GM23338 (cell line): ENCODE data around the gene LAMC2. TPM values are rescaled to one million over a fixed set of nuclear protein-coding genes. Genes with fewer than 3 reads are reported as not detected.
A peak's percentile ranks its signal among the peaks of the same experiment; 100 is the strongest.

ENCODE experiments used
- ATAC-seq: fragments of 200-7000 bp; cut with Tn5 transposase; 3 replicates; pipeline ENCODE4 v1.9.1; 2020
- DNase-seq: peaks from one replicate; pipeline ENCODE4 v3.0.0-alpha.2; 2015; ENCODE audit warnings: low spot score
- H2AFZ ChIP-seq: fragments of 200-600 bp; sonication (generic); 2 replicates; pipeline ENCODE4 v1.8.0; 2016; ENCODE audit warnings: antibody characterized with exemption, mild to moderate bottlenecking, moderate library complexity
- H3F3A ChIP-seq: fragments of 200-600 bp; sonication (generic); replicated peaks from 2 replicates; pipeline ENCODE4 v1.8.0; 2017; ENCODE audit warnings: antibody characterized with exemption, mixed run types, low read depth
- H3K27ac ChIP-seq: fragments of 200-600 bp; sonication (generic); 2 replicates; pipeline ENCODE4 v1.6.1; 2016; ENCODE audit warnings: low read depth
- H3K27me3 ChIP-seq: fragments of 200-600 bp; sonication (generic); 2 replicates; pipeline ENCODE4 v1.8.0; 2016; ENCODE audit warnings: mild to moderate bottlenecking, mixed run types, moderate library complexity; ENCODE audit not compliant: insufficient read depth
- H3K36me3 ChIP-seq: fragments of 200-600 bp; sonication (generic); 2 replicates; pipeline ENCODE4 v1.8.0; 2016; ENCODE audit warnings: mild to moderate bottlenecking; ENCODE audit not compliant: insufficient read depth
- H3K4me1 ChIP-seq: fragments of 200-600 bp; sonication (generic); 2 replicates; pipeline ENCODE4 v1.8.0; 2016; ENCODE audit warnings: mild to moderate bottlenecking, moderate library complexity; ENCODE audit not compliant: insufficient read depth
- H3K4me2 ChIP-seq: fragments of 200-600 bp; sonication (generic); 2 replicates; pipeline ENCODE4 v1.7.1; 2017; ENCODE audit warnings: mixed run types
- H3K4me3 ChIP-seq: fragments of 200-600 bp; sonication (generic); 2 replicates; pipeline ENCODE4 v1.6.1; 2016; ENCODE audit warnings: mixed run types
- H3K79me2 ChIP-seq: fragments of 200-600 bp; sonication (generic); replicated peaks from 2 replicates; pipeline ENCODE4 v1.8.0; 2017; ENCODE audit warnings: mild to moderate bottlenecking; ENCODE audit not compliant: insufficient read depth
- H3K9me2 ChIP-seq: fragments of 200-600 bp; sonication (generic); 2 replicates; pipeline ENCODE4 v1.8.0; 2017; ENCODE audit not compliant: insufficient read depth
- H4K20me1 ChIP-seq: fragments of 200-600 bp; sonication (generic); replicated peaks from 2 replicates; pipeline ENCODE4 v1.8.0; 2017; ENCODE audit warnings: mild to moderate bottlenecking; ENCODE audit not compliant: insufficient read depth
- H3K27ac Mint-ChIP-seq: 2 replicates; pipeline ENCODE4 v1.8.0; 2020; ENCODE audit warnings: inconsistent platforms, mild to moderate bottlenecking, moderate library complexity, mixed read lengths
- H3K27me3 Mint-ChIP-seq: 3 replicates; pipeline ENCODE4 v1.8.0; 2022; ENCODE audit warnings: low read depth, mild to moderate bottlenecking, moderate library complexity, mixed read lengths, inconsistent platforms; ENCODE audit not compliant: insufficient read depth, poor library complexity
- H3K36me3 Mint-ChIP-seq: 3 replicates; pipeline ENCODE4 v1.8.0; 2021; ENCODE audit warnings: low read depth, mild to moderate bottlenecking, inconsistent platforms, moderate library complexity, mixed read lengths
- H3K4me1 Mint-ChIP-seq: 3 replicates; pipeline ENCODE4 v1.8.0; 2020; ENCODE audit warnings: mild to moderate bottlenecking, inconsistent platforms, mixed read lengths
- H3K4me3 Mint-ChIP-seq: 3 replicates; pipeline ENCODE4 v1.8.0; 2021; ENCODE audit warnings: moderate library complexity, mild to moderate bottlenecking, inconsistent platforms, mixed read lengths
- H3K9me3 Mint-ChIP-seq: 3 replicates; pipeline ENCODE4 v1.8.0; 2020; ENCODE audit warnings: moderate library complexity, mild to moderate bottlenecking, inconsistent platforms, mixed read lengths
- CREB1 ChIP-seq: fragments of 250-450 bp; sonication (Bioruptor Pico); IDR thresholded peaks from 2 replicates; pipeline ENCODE4 v1.5.0; 2020; ENCODE audit warnings: low read depth, mild to moderate bottlenecking, moderate library complexity
- CTCF ChIP-seq, 2 experiments: fragments of 200-600 bp in 1 of 2; sonication (generic) in 1 of 2; conservative IDR thresholded peaks; 2 replicates each; pipeline versions ENCODE4 v1.5.1 to v1.6.1; 2016 to 2017; ENCODE audit warnings: antibody characterized with exemption in 2 of 2, low read depth in 2 of 2, mild to moderate bottlenecking in 2 of 2, moderate library complexity in 1 of 2
- ETS1 ChIP-seq: IDR thresholded peaks from 2 replicates; pipeline ENCODE4 v1.6.1; 2016; ENCODE audit warnings: antibody characterized with exemption
- EZH2 ChIP-seq: fragments of 200-600 bp; sonication (generic); IDR thresholded peaks from one replicate; pipeline ENCODE4 v1.8.0; 2017; ENCODE audit warnings: antibody characterized with exemption, mild to moderate bottlenecking, low read depth; ENCODE audit not compliant: unreplicated experiment
- EZH2phosphoT487 ChIP-seq: fragments of 200-600 bp; sonication (generic); IDR thresholded peaks from one replicate; pipeline ENCODE4 v1.8.1; 2018; ENCODE audit warnings: antibody characterized with exemption; ENCODE audit not compliant: unreplicated experiment
- JUNB ChIP-seq: IDR thresholded peaks from one replicate; pipeline ENCODE4 v1.6.1; 2016; ENCODE audit warnings: antibody characterized with exemption; ENCODE audit not compliant: unreplicated experiment
- NANOG ChIP-seq: IDR thresholded peaks from 2 replicates; pipeline ENCODE4 v1.6.1; 2016; ENCODE audit warnings: antibody characterized with exemption, borderline replicate concordance
- POLR2AphosphoS5 ChIP-seq: IDR thresholded peaks from 2 replicates; pipeline ENCODE4 v1.6.1; 2016; ENCODE audit warnings: antibody characterized with exemption, low read depth
- STAT1 ChIP-seq: IDR thresholded peaks from one replicate; pipeline ENCODE4 v1.6.1; 2016; ENCODE audit warnings: antibody characterized with exemption; ENCODE audit not compliant: unreplicated experiment
- ZNF114 ChIP-seq: fragments of 250-450 bp; sonication (Bioruptor Pico); IDR thresholded peaks from 2 replicates; pipeline ENCODE4 v1.5.0; 2020; ENCODE audit warnings: mild to moderate bottlenecking, moderate library complexity
- ZNF331 ChIP-seq: fragments of 250-450 bp; sonication (Bioruptor Pico); IDR thresholded peaks from 2 replicates; pipeline ENCODE4 v1.5.0; 2020; ENCODE audit warnings: low read depth, mild to moderate bottlenecking, moderate library complexity
- polyA plus RNA-seq: library from polyadenylated mRNA; unstranded; fragments of >200 nt; fragmentation: Nextera tagmentation; extraction: Ambion mirVana; gene quantifications from 2 replicates; pipeline ENCODE4 v1.2.1, GENCODE V29; 2016
- total RNA-seq: library from RNA; depleted of rRNA; stranded (reverse); fragments of >200 nt; shearing (Covaris generic); gene quantifications from 2 replicates; pipeline ENCODE4 v1.2.3, GENCODE V29; 2014
- TF ChIP-seq, protein P1 (sequence below): IDR thresholded peaks from one replicate; pipeline ENCODE4 v1.6.1; 2018; ENCODE audit warnings: antibody characterized with exemption; ENCODE audit not compliant: unreplicated experiment

The LAMC2 gene
- total and polyA plus RNA-seq, 2 experiments from 2014 or later: 4.3 to 19.5 TPM

DNA sequence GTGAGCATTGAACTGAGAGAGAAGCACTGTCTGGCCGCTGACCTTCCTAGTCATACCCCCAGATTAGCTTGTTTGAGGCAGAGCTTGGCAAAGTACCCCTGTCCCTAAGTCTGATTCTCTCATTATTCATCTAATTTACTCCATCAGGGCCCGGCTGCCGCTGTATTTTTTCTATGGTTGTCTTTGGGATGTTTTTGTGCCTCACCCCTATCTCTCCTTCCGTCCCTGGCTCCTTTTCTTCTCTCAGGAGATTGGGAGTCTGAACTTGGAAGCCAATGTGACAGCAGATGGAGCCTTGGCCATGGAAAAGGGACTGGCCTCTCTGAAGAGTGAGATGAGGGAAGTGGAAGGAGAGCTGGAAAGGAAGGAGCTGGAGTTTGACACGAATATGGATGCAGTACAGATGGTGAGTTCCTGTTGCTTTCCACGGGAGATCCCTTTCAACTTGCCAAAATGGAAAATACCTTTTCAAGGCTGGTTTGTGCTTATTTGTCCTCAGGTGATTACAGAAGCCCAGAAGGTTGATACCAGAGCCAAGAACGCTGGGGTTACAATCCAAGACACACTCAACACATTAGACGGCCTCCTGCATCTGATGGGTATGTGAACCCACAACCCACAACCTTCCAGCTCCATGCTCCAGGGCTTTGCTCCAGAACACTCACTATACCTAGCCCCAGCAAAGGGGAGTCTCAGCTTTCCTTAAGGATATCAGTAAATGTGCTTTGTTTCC, 53.9 kb downstream of the LAMC2 start:
- H3K4me3 ChIP-seq: no peak overlapping the region
- no peaks in the 10 kb centered on the region for H3K9me2 ChIP-seq
- Mint-ChIP-seq H3K4me3 (no peak overlapping the region), H3K27me3 (peaks cover 6% of the 10 kb centered on the region), H3K9me3 (no peaks in the 10 kb centered on the region), H3K4me1 (peaks cover 17% of the 10 kb centered on the region), H3K36me3 (0 out of 3 replicates have a peak, but pooled peaks cover 6% of the 10 kb centered on the region), H3K27ac (no peak overlapping the region)
- no peaks in the 10 kb centered on the region for H3K79me2 ChIP-seq
- TF ChIP-seq EZH2phosphoT487 (no peak), ZNF331 (CRISPR knock-in tag) (no peak), CREB1 (CRISPR knock-in tag) (no peak), CTCF (conservative IDR thresholded peaks at IDR 0.05; ENCODE audit: low read depth in 2 of 2) (0 out of 4 replicates have a peak, but pooled peaks of 1 of the 2 experiments have one; percentile 3)
- H3K4me2 ChIP-seq: no peak overlapping the region
- no peaks in the 10 kb centered on the region for H4K20me1 ChIP-seq
- H3F3A ChIP-seq: no peaks in the 10 kb centered on the region; the same call in 1 of the 2 replicates
- H3K36me3 ChIP-seq: peaks cover 4% of the 10 kb centered on the region; the same call in 1 of the 2 replicates
- H3K27me3 ChIP-seq: no peaks in the 10 kb centered on the region
- ATAC-seq: no peak
- no peak overlapping the region for H3K27ac ChIP-seq
- peaks cover 9% of the 10 kb centered on the region for H3K4me1 ChIP-seq
- no peak for DNase-seq
- H2AFZ ChIP-seq: no peak overlapping the region

DNA sequence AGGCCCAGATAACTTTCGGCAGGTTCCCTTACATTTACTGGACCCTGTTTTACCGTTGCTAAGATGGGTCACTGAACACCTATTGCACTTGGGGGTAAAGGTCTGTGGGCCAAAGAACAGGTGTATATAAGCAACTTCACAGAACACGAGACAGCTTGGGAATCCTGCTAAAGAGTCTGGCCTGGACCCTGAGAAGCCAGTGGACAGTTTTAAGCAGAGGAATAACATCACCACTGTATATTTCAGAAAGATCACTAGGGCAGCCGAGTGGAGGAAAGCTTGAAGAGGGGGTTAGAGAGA, 54.4 kb downstream of the LAMC2 start:
- no peak overlapping the region for H3K4me2 ChIP-seq
- H4K20me1 ChIP-seq: no peaks in the 10 kb centered on the region
- H2AFZ ChIP-seq: no peak overlapping the region
- H3K27ac Mint-ChIP-seq: no peak overlapping the region
- no peaks in the 10 kb centered on the region for H3K27me3 ChIP-seq
- ATAC-seq (no peak), DNase-seq (no peak)
- H3K4me3 ChIP-seq: no peak overlapping the region
- peaks cover 12% of the 10 kb centered on the region for H3K4me1 Mint-ChIP-seq
- peaks cover 4% of the 10 kb centered on the region; the same call in 1 of the 2 replicates for H3K36me3 ChIP-seq
- H3K79me2 ChIP-seq: no peaks in the 10 kb centered on the region
- H3K4me3 Mint-ChIP-seq: no peak overlapping the region
- H3K27me3 Mint-ChIP-seq: peaks cover 4% of the 10 kb centered on the region
- peaks cover 5% of the 10 kb centered on the region for H3K4me1 ChIP-seq
- H3K36me3 Mint-ChIP-seq: 0 out of 3 replicates have a peak, but pooled peaks cover 6% of the 10 kb centered on the region
- no peaks in the 10 kb centered on the region for H3K9me2 ChIP-seq
- H3F3A ChIP-seq: no peaks in the 10 kb centered on the region; the same call in 1 of the 2 replicates
- no peak overlapping the region for H3K27ac ChIP-seq
- no peaks in the 10 kb centered on the region for H3K9me3 Mint-ChIP-seq
- TF ChIP-seq ETS1 (no peak), NANOG (no peak), CREB1 (CRISPR knock-in tag) (no peak), EZH2phosphoT487 (no peak), POLR2AphosphoS5 (no peak), ZNF331 (CRISPR knock-in tag) (no peak), STAT1 (no peak), JUNB (no peak), ZNF114 (CRISPR knock-in tag) (no peak), CTCF (conservative IDR thresholded peaks at IDR 0.05; ENCODE audit: low read depth in 2 of 2) (no peak), EZH2 (no peak)
- TF ChIP-seq, protein P1, sequence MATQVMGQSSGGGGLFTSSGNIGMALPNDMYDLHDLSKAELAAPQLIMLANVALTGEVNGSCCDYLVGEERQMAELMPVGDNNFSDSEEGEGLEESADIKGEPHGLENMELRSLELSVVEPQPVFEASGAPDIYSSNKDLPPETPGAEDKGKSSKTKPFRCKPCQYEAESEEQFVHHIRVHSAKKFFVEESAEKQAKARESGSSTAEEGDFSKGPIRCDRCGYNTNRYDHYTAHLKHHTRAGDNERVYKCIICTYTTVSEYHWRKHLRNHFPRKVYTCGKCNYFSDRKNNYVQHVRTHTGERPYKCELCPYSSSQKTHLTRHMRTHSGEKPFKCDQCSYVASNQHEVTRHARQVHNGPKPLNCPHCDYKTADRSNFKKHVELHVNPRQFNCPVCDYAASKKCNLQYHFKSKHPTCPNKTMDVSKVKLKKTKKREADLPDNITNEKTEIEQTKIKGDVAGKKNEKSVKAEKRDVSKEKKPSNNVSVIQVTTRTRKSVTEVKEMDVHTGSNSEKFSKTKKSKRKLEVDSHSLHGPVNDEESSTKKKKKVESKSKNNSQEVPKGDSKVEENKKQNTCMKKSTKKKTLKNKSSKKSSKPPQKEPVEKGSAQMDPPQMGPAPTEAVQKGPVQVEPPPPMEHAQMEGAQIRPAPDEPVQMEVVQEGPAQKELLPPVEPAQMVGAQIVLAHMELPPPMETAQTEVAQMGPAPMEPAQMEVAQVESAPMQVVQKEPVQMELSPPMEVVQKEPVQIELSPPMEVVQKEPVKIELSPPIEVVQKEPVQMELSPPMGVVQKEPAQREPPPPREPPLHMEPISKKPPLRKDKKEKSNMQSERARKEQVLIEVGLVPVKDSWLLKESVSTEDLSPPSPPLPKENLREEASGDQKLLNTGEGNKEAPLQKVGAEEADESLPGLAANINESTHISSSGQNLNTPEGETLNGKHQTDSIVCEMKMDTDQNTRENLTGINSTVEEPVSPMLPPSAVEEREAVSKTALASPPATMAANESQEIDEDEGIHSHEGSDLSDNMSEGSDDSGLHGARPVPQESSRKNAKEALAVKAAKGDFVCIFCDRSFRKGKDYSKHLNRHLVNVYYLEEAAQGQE: no peak
